Measurements from ENCODE around the gene CENPU.
"Not testable (repeated sequence)": the region's sequence is repeated elsewhere in the genome, so short reads cannot be mapped to it uniquely, and the experiment has no call there.

The CENPU gene

GRCh38 chr4:184664445-184665210 lies 69.3 kb downstream of the CENPU start:
- peak; percentile 30 for DNase-seq (ENCODE audit: low spot score)

GRCh38 chr4:184662236-184662635 lies 71.7 kb downstream of the CENPU start:
- no peak for DNase-seq (ENCODE audit: low spot score)

GRCh38 chr4:184660978-184661377 lies 72.9 kb downstream of the CENPU start:
- no peak for DNase-seq (ENCODE audit: low spot score)

- DNase-seq (ENCODE audit: low spot score): not testable (repeated sequence)
Measured at GRCh38 chr4:184657820-184658219, 76.1 kb downstream of the CENPU start.

GRCh38 chr4:184657144-184657543 lies 76.8 kb downstream of the CENPU start:
- DNase-seq (ENCODE audit: low spot score): no peak

GRCh38 chr4:184655889-184656869 lies 77.7 kb downstream of the CENPU start:
- no peak for DNase-seq (ENCODE audit: low spot score)

GRCh38 chr4:184653650-184654049 lies 80.2 kb downstream of the CENPU start:
- no peak for DNase-seq (ENCODE audit: low spot score)

- not testable (repeated sequence) for DNase-seq (ENCODE audit: low spot score)
Measured at GRCh38 chr4:184652681-184653080, 81.2 kb downstream of the CENPU start.

- no peak for DNase-seq (ENCODE audit: low spot score)
Measured at GRCh38 chr4:184651899-184652298, 82.0 kb downstream of the CENPU start.

GRCh38 chr4:184649971-184650855 lies 83.7 kb downstream of the CENPU start:
- DNase-seq (ENCODE audit: low spot score): peak; percentile 62

- peak; percentile 95 for DNase-seq (ENCODE audit: low spot score)
Measured at GRCh38 chr4:184649026-184649970, 84.6 kb downstream of the CENPU start, which contains the start of the genes CASP3 and PRIMPOL. TSS of gene CASP3 (minus strand) at chr4:184649447. CDS start at chr4:184638453, 10,994 bp downstream. TSS of gene PRIMPOL (plus strand) at chr4:184649738. CDS start at chr4:184657141, 7,403 bp downstream.

- DNase-seq (ENCODE audit: low spot score): peak; percentile 49
Measured at GRCh38 chr4:184648313-184649025, 85.4 kb downstream of the CENPU start.

GRCh38 chr4:184648054-184648312 lies 85.9 kb downstream of the CENPU start:
- peak; percentile 31 for DNase-seq (ENCODE audit: low spot score)

GRCh38 chr4:184647266-184648053 lies 86.4 kb downstream of the CENPU start:
- peak; percentile 57 for DNase-seq (ENCODE audit: low spot score)

GRCh38 chr4:184645904-184646610 lies 87.8 kb downstream of the CENPU start:
- DNase-seq (ENCODE audit: low spot score): peak; percentile 56

GRCh38 chr4:184644553-184645307 lies 89.2 kb downstream of the CENPU start:
- DNase-seq (ENCODE audit: low spot score): peak; percentile 43
